Measurements from ENCODE around the gene AASDH.

- TF ChIP-seq POLR2A (IDR thresholded peaks at IDR 0.05) = no peak
- TF ChIP-seq CTCF (IDR thresholded peaks at IDR 0.05) = no peak
These were observed 47.4 kb upstream of the AASDH start for GRCh38 chr4:56434599-56435139.
